Spleen (tissue), 11 donors: ENCODE data around the gene DBF4B. TPM values are rescaled to one million over a fixed set of nuclear protein-coding genes. Genes with fewer than 3 reads are reported as not detected.

Experiments used
- DNase-seq: peaks from one replicate; pipeline ENCODE4 v3.0.0-alpha.2; 2020
- H3K27ac ChIP-seq, 8 donors: fragments of 200-600 bp; sonication (generic) in 7 of 8; 1 replicate in 4 of 8; 2 replicates in 4 of 8; pipeline versions ENCODE4 v1.5.0 to v1.8.0; 2016 to 2021; ENCODE audit warnings: inconsistent platforms in 4 of 8, mild to moderate bottlenecking in 4 of 8, moderate library complexity in 1 of 8
- H3K27me3 ChIP-seq, 7 donors: fragments of 200-600 bp; sonication (generic) in 6 of 7; replicated peaks in 1 of 7; 1 replicate in 4 of 7; 2 replicates in 3 of 7; pipeline versions ENCODE4 v1.5.0 to v1.8.0; 2016 to 2021; ENCODE audit warnings: inconsistent platforms in 3 of 7, mild to moderate bottlenecking in 1 of 7
- H3K36me3 ChIP-seq, 6 donors: fragments of 200-600 bp; sonication (generic) in 5 of 6; 1 replicate in 4 of 6; 2 replicates in 2 of 6; pipeline versions ENCODE4 v1.5.0 to v1.8.0; 2016 to 2021; ENCODE audit warnings: inconsistent platforms in 2 of 6
- H3K4me1 ChIP-seq, 6 donors: fragments of 200-600 bp; sonication (generic) in 5 of 6; 1 replicate in 3 of 6; 2 replicates in 3 of 6; pipeline versions ENCODE4 v1.5.0 to v1.8.0; 2016 to 2021; ENCODE audit warnings: inconsistent platforms in 3 of 6
- H3K4me3 ChIP-seq, 8 donors: fragments of 200-600 bp; sonication (generic) in 7 of 8; 1 replicate in 4 of 8; 2 replicates in 4 of 8; pipeline versions ENCODE4 v1.5.0 to v1.8.0; 2016 to 2021; ENCODE audit warnings: inconsistent platforms in 4 of 8, mild to moderate bottlenecking in 4 of 8, moderate library complexity in 2 of 8
- H3K9me3 ChIP-seq, 8 donors: fragments of 200-600 bp; sonication (generic) in 7 of 8; 1 replicate in 4 of 8; 2 replicates in 4 of 8; pipeline versions ENCODE4 v1.5.0 to v1.8.0; 2016 to 2021; ENCODE audit warnings: inconsistent platforms in 4 of 8
- CTCF ChIP-seq, 11 experiments: fragments of 200-600 bp in 7 of 11; fragments of 450-650 bp in 4 of 11; sonication (generic) in 4 of 11; IDR thresholded peaks in 8 of 11; conservative IDR thresholded peaks in 3 of 11; 1 replicate in 7 of 11; 2 replicates in 4 of 11; pipeline versions ENCODE4 v1.4.0 to v1.8.0; 2016 to 2021; ENCODE audit warnings: antibody characterized with exemption in 11 of 11, inconsistent platforms in 4 of 11, mild to moderate bottlenecking in 1 of 11
- POLR2A ChIP-seq, 3 donors: fragments of 450-650 bp; IDR thresholded peaks; one replicate each; pipeline ENCODE4 v1.5.1; 2017; ENCODE audit warnings: antibody characterized with exemption in 3 of 3, mild to moderate bottlenecking in 1 of 3
- POLR2AphosphoS5 ChIP-seq, 3 donors: sonication (generic); formaldehyde crosslinking; IDR thresholded peaks; one replicate each; pipeline ENCODE4 v1.5.1; 2017; ENCODE audit warnings: antibody characterized with exemption in 3 of 3
- WGBS, 5 donors: extraction: QIAGEN DNeasy Blood & Tissue Kit in 3 of 5; methylation state at CpG; one replicate each; pipeline versions ENCODE4 v1.1.5 to v1.1.7; 2013 to 2018; 5-methylcytosine and 5-hydroxymethylcytosine counted together
- intact Hi-C: fragments of 100-400 bp; cut with DNase I; formaldehyde crosslinking; loops from one replicate; pipeline ENCODE4 v1.15.0; 2023; ENCODE audit warnings: low total_unique reads
- polyA plus RNA-seq, 3 donors: library from polyadenylated mRNA; stranded (reverse); fragments of 200-250 nt; gene quantifications; one replicate each; pipeline ENCODE4 v1.2.1, GENCODE V29; 2013
- total RNA-seq, 7 donors: library from RNA; depleted of rRNA in 3 of 7; stranded (reverse); fragments of >200 nt in 3 of 7; fragmentation: NEBNext Ultra II Directional in 4 of 7; extraction: Animal tissue kit (Norgen Biotek cat#: 25700) in 4 of 7; gene quantifications; one replicate each; pipeline versions ENCODE4 v1.1.0 to v1.2.1, GENCODE V29; 2016 to 2021
- donor health status: healthy with polysubstance abuse.
- donor health status: DM: no; HTN: no; CAD: no; lungs with moderate emphysema.
- donor health status: DM: no; HTN: no; CAD: no.
- donor health status: Bipolar disorder and iron deficiency.
- donor health status: healthy.
- donor health status: DM: no; HTN: no; CAD: no.
- donor health status: DM: yes; HTN: yes; CAD: no.

Gene DBF4B
- total and polyA plus RNA-seq, 10 donors = 2.0 to 11.2 (median 7.0) TPM

GRCh38 chr17:44785921-44786320, 77.5 kb downstream of the DBF4B start:
- Histone ChIP-seq H3K27ac (no peak overlapping the region), H3K27me3 (peaks cover 0 to 18% (median 0%) of the 10 kb centered on the region in 7 donors), H3K9me3 (no peaks in the 10 kb centered on the region), H3K36me3 (no peaks in the 10 kb centered on the region), H3K4me3 (no peak overlapping the region), H3K4me1 (peaks cover 0 to 16% (median 0%) of the 10 kb centered on the region in 6 donors)
- 91 to 95% (median 94%) methylated on average over 4 to 7 of the region's 7 CpGs for WGBS, 5 donors
- TF ChIP-seq POLR2A (IDR thresholded peaks at IDR 0.05) (no peak), CTCF (IDR thresholded peaks at IDR 0.05 in 8 of 11, conservative IDR thresholded peaks at IDR 0.05 in 3 of 11) (no peak), POLR2AphosphoS5 (IDR thresholded peaks at IDR 0.05) (no peak)
- peak; percentile 68 for DNase-seq
- intact Hi-C loops = no loop called here

GRCh38 chr17:44786551-44787081, 78.2 kb downstream of the DBF4B start:
- TF ChIP-seq POLR2AphosphoS5 (IDR thresholded peaks at IDR 0.05) (no peak), CTCF (IDR thresholded peaks at IDR 0.05 in 8 of 11, conservative IDR thresholded peaks at IDR 0.05 in 3 of 11) (no peak), POLR2A (IDR thresholded peaks at IDR 0.05) (no peak)
- peaks cover 0 to 11% (median 0%) of the 10 kb centered on the region in 6 donors for H3K4me1 ChIP-seq
- DNase-seq = peak; percentile 64
- H3K4me3 ChIP-seq = no peak overlapping the region
- H3K36me3 ChIP-seq = no peaks in the 10 kb centered on the region
- H3K27ac ChIP-seq = no peak overlapping the region
- no peaks in the 10 kb centered on the region for H3K9me3 ChIP-seq
- 56 to 75% (median 60%) methylated on average over 15 to 16 of the region's 16 CpGs for WGBS, 5 donors
- intact Hi-C loops = no loop called here
- H3K27me3 ChIP-seq = peaks cover 0 to 13% (median 0%) of the 10 kb centered on the region in 7 donors

GRCh38 chr17:44787271-44787940, 78.9 kb downstream of the DBF4B start:
- Histone ChIP-seq H3K9me3 (no peaks in the 10 kb centered on the region), H3K4me1 (peaks cover 0 to 3% (median 0%) of the 10 kb centered on the region in 6 donors), H3K27me3 (peaks cover 0 to 13% (median 0%) of the 10 kb centered on the region in 7 donors), H3K27ac (no peak overlapping the region), H3K4me3 (no peak overlapping the region), H3K36me3 (no peaks in the 10 kb centered on the region)
- WGBS, 5 donors = 83 to 90% (median 83%) methylated on average over 15 of the region's 15 CpGs
- intact Hi-C loops = no loop called here
- TF ChIP-seq POLR2AphosphoS5 (IDR thresholded peaks at IDR 0.05) = no peak
- TF ChIP-seq POLR2A (IDR thresholded peaks at IDR 0.05) = no peak
- no peak for TF ChIP-seq CTCF (IDR thresholded peaks at IDR 0.05 in 8 of 11, conservative IDR thresholded peaks at IDR 0.05 in 3 of 11)
- peak; percentile 64 for DNase-seq

DNA sequence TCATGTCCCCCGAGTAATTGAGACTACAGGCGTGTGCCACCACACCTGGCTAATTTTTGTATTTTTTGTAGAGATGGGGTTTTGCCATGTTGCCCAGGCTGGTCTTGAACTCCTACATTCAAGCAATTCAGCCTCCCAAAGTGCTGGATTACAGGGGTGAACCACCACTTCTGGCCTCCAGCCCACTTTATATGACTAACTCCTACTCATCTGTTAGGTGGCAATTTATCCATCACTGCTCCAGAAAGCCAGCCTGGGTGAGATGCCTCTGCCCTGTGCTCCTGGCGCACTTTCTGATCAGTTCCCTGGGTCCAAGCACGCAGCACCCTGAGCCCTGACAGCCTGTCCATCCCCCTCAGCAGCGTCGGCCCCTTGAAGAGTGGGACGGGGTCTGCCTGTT, 79.7 kb downstream of the DBF4B start:
- H3K27me3 ChIP-seq = peaks cover 0 to 13% (median 0%) of the 10 kb centered on the region in 7 donors
- no peaks in the 10 kb centered on the region for H3K36me3 ChIP-seq
- H3K4me3 ChIP-seq = no peak overlapping the region
- no peaks in the 10 kb centered on the region for H3K9me3 ChIP-seq
- no peak overlapping the region for H3K27ac ChIP-seq
- H3K4me1 ChIP-seq = no peaks in the 10 kb centered on the region
- intact Hi-C loops = no loop called here
- TF ChIP-seq CTCF (IDR thresholded peaks at IDR 0.05 in 8 of 11, conservative IDR thresholded peaks at IDR 0.05 in 3 of 11) (no peak), POLR2A (IDR thresholded peaks at IDR 0.05) (no peak), POLR2AphosphoS5 (IDR thresholded peaks at IDR 0.05) (no peak)
- WGBS, 5 donors = 86 to 95% (median 87%) methylated on average over 7 of the region's 7 CpGs
- DNase-seq = peak; percentile 39
